ENCODE data around the gene SH3RF3. TPM values are rescaled to one million over a fixed set of nuclear protein-coding genes. Genes with fewer than 3 reads are reported as not detected.

Gene SH3RF3
- total RNA-seq, 1 experiment from 2014 or later = 21.7 TPM

- TF ChIP-seq CTCF (IDR thresholded peaks at IDR 0.05; ENCODE audit: unreplicated experiment) = no peak
- no peak for DNase-seq (ENCODE audit: unreplicated experiment)
- Mint-ChIP-seq H3K4me3 (ENCODE audit: unreplicated experiment) (no peak overlapping the region), H3K27ac (ENCODE audit: low read depth, unreplicated experiment) (no peak overlapping the region), H3K4me1 (ENCODE audit: insufficient read depth, unreplicated experiment) (peaks cover 35% of the 10 kb centered on the region), H3K36me3 (ENCODE audit: insufficient read depth, unreplicated experiment) (no peaks in the 10 kb centered on the region), H3K27me3 (ENCODE audit: insufficient read depth, unreplicated experiment) (no peaks in the 10 kb centered on the region), H3K9me3 (ENCODE audit: unreplicated experiment) (no peaks in the 10 kb centered on the region)
- ChIA-PET CTCF (no interaction called here), POLR2A (no interaction called here)
- BruUV-seq (replicated peaks) = no TSS peak
- intact Hi-C loops (cut with micrococcal nuclease) = no loop called here
Measured at GRCh38 chr2:109188898-109189297, 59.9 kb downstream of the SH3RF3 start.

GRCh38 chr2:109189751-109190150, 60.7 kb downstream of the SH3RF3 start:
- no peak for DNase-seq (ENCODE audit: unreplicated experiment)
- intact Hi-C loops (cut with micrococcal nuclease) = no loop called here
- H3K27me3 Mint-ChIP-seq (ENCODE audit: insufficient read depth, unreplicated experiment) = no peaks in the 10 kb centered on the region
- POLR2A ChIA-PET = no interaction called here
- no peak overlapping the region for H3K4me3 Mint-ChIP-seq (ENCODE audit: unreplicated experiment)
- TF ChIP-seq CTCF (IDR thresholded peaks at IDR 0.05; ENCODE audit: unreplicated experiment) = no peak
- H3K36me3 Mint-ChIP-seq (ENCODE audit: insufficient read depth, unreplicated experiment) = no peaks in the 10 kb centered on the region
- H3K27ac Mint-ChIP-seq (ENCODE audit: low read depth, unreplicated experiment) = no peak overlapping the region
- H3K9me3 Mint-ChIP-seq (ENCODE audit: unreplicated experiment) = no peaks in the 10 kb centered on the region
- peaks cover 35% of the 10 kb centered on the region for H3K4me1 Mint-ChIP-seq (ENCODE audit: insufficient read depth, unreplicated experiment)
- CTCF ChIA-PET = no interaction called here
- no TSS peak for BruUV-seq (replicated peaks)

GRCh38 chr2:109193807-109194619, 65.0 kb downstream of the SH3RF3 start:
- peaks cover 6% of the 10 kb centered on the region for H3K36me3 Mint-ChIP-seq (ENCODE audit: insufficient read depth, unreplicated experiment)
- no peaks in the 10 kb centered on the region for H3K27me3 Mint-ChIP-seq (ENCODE audit: insufficient read depth, unreplicated experiment)
- H3K4me3 Mint-ChIP-seq (ENCODE audit: unreplicated experiment) = no peak overlapping the region
- peaks cover 10% of the 10 kb centered on the region for H3K4me1 Mint-ChIP-seq (ENCODE audit: insufficient read depth, unreplicated experiment)
- no peaks in the 10 kb centered on the region for H3K9me3 Mint-ChIP-seq (ENCODE audit: unreplicated experiment)
- intact Hi-C loops (cut with micrococcal nuclease) = no loop called here
- H3K27ac Mint-ChIP-seq (ENCODE audit: low read depth, unreplicated experiment) = no peak overlapping the region
- POLR2A ChIA-PET = interaction anchor here (1.0 to 1.6 kb wide), 2 partner anchors 9 to 15 kb away, joined by 4 to 5 read pairs; no protein-coding TSS in a partner anchor
- no peak for TF ChIP-seq CTCF (IDR thresholded peaks at IDR 0.05; ENCODE audit: unreplicated experiment)
- CTCF ChIA-PET = interaction anchor here (1.2 kb wide), 1 partner anchor 30 kb away, joined by 3 read pairs; no protein-coding TSS in a partner anchor
- no TSS peak for BruUV-seq (replicated peaks)
- DNase-seq (ENCODE audit: unreplicated experiment) = no peak

- no peaks in the 10 kb centered on the region for H3K27me3 Mint-ChIP-seq (ENCODE audit: insufficient read depth, unreplicated experiment)
- ChIA-PET CTCF (interaction anchor here (1.2 kb wide), 1 partner anchor 29 kb away, joined by 3 read pairs; no protein-coding TSS in a partner anchor), POLR2A (interaction anchor here (1.0 to 1.6 kb wide), 2 partner anchors 9 to 14 kb away, joined by 4 to 5 read pairs; no protein-coding TSS in a partner anchor)
- no TSS peak for BruUV-seq (replicated peaks)
- H3K27ac Mint-ChIP-seq (ENCODE audit: low read depth, unreplicated experiment) = no peak overlapping the region
- TF ChIP-seq CTCF (IDR thresholded peaks at IDR 0.05; ENCODE audit: unreplicated experiment) = no peak
- no peak overlapping the region for H3K4me3 Mint-ChIP-seq (ENCODE audit: unreplicated experiment)
- no peak for DNase-seq (ENCODE audit: unreplicated experiment)
- peaks cover 6% of the 10 kb centered on the region for H3K36me3 Mint-ChIP-seq (ENCODE audit: insufficient read depth, unreplicated experiment)
- intact Hi-C loops (cut with micrococcal nuclease) = no loop called here
- peaks cover 10% of the 10 kb centered on the region for H3K4me1 Mint-ChIP-seq (ENCODE audit: insufficient read depth, unreplicated experiment)
- H3K9me3 Mint-ChIP-seq (ENCODE audit: unreplicated experiment) = no peaks in the 10 kb centered on the region
Measured at GRCh38 chr2:109194620-109194937, 65.6 kb downstream of the SH3RF3 start.
